GM19452 (cell line): ENCODE data around the gene USP40.

Experiments used
- ATAC-seq: cut with Tn5 transposase; IDR thresholded peaks from one replicate; pipeline ENCODE4 v1.9.1; 2021; ENCODE audit not compliant: unreplicated experiment

Gene USP40

DNA sequence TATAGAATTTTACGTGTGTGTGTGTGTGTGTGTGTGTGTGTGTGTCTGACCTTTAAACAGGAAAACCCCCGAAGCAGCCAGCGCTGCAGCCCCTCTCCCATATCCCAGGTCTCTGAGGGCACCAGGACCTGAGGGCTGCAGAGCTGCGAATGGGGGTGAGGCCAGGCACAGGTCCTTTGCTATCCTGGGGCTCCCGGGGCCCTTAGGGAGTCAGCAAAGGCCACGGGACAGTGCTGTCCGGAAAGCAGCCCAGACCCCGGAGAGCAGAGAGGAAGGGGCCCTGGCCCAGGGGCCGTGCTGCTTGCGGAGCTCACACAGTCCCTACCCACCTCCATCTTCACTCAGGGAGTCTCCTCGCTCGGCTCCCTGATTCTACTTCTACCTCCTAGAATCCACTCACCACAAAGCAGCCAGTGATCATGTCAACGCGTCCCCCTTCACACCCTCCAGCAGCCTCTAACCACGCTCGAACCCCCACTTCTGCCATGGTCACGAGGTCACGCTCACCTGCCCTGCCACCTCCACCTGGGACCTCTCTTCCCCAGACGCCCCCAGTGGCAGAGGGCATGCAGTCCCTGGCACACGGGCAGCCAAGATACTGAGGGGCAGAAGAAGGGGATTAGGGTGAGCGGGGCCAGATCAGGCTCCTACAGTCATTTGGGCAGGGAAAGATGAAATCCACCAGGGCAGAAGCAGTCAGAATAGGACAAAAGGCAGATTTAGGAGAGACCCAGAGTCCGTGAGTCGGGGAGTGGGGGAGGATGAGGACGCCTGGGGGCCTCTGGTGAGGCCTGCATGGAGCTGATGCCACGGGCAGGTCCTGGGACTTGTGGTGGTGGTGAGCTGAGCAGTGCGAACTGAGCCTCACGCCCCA lies 86.7 kb downstream of the USP40 start:
- no peak for ATAC-seq

DNA sequence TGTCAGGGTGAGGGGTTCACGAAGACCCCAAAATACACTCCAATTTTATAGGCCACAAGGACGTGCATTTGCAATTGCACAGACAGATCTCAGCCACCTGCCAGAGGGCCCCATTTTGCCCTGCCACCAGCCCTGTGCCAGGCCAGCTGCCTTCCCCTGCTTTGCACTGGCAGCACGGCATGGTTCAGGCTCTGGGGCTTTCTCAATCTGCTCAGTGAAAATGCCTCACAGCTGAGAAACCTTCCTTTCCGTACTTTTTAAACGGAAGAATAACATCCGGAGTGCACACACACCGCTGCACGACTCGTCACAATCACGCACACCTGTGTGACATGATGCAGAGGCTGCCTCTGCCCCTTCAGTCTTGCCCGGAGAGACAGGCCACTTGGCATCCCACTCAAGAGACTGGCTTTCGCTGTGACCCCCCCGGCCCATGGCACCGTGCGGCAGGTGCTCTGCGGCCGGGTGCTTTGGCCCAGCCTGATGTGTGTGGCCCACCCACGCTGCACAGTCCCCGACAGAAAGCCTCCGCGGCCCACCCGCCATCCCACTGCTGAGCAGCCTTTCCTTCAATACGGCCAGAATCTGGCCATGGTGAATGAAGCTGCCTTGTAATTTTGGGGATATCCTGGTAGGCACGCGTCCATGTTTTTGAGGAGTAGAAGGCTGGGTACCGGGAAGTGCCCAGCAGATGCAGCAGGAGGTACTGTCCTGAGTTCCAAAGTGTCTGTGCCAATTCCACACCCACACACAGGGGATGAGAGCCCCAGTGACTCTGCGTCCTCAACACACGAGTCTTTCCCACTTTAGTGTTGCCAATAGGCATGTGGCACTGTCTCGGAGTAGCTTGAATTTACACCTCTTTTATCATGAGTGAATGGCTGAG lies 88.8 kb downstream of the USP40 start:
- ATAC-seq, result no peak

DNA sequence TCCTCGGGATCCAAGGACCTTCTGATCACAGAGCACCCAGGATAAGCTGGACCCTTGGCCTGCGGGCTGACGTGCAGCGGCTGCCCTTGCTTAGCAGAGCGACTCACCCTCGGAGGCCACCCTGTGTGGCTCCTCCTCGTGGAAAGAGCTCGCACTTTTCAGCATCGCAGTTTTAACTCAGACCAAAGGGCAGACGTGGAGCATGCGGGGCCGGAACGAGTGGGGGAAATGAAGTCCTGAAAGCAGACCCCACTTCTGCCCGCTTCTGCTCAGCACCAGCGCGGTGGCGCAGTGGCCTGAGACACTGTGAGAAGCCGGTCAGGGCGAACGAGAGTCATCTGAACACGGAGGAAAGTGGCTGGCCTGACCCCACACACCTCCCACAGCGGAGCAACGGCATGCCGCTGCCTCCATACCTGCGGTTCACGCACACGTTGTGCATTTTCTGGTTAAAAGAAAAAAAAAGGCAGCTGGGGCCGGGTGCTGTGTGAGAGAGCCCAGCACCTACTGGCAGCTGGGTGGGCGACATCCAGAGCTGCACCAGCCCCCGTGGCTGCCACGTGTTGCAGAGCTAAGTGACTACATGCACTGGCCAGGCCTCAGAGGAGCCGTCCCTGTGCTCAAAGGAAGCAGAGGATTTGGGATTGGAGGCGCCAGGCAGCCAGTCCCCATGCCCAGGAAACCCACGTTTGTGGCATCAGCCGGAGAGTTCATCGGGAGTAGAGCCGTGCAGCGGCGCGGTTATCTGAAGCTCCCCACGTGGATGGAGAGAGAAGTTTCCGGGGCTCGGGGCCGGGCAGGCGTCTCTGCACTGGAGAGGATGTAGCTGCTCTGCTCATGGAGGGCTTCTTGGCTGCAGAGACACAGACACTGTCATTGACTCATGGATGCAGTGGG lies 89.7 kb downstream of the USP40 start:
- ATAC-seq, result no peak

DNA sequence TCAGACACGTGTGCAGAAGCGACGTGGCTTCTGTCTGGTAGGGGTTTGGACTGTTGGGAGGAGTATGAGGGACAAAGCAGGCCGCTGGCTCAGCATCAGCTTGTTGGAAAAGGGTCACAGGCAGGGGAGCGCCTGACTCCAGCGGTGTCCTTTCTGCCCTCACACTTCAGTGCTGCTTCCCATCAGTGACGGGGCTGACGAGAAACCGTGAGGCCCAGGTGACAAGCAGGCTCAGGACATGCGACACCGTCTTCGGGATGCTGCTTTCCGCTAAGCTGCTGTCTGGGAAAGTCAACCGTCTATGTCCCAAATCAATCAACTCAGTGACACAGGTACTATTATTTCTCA lies 90.5 kb downstream of the USP40 start:
- ATAC-seq, result no peak

DNA sequence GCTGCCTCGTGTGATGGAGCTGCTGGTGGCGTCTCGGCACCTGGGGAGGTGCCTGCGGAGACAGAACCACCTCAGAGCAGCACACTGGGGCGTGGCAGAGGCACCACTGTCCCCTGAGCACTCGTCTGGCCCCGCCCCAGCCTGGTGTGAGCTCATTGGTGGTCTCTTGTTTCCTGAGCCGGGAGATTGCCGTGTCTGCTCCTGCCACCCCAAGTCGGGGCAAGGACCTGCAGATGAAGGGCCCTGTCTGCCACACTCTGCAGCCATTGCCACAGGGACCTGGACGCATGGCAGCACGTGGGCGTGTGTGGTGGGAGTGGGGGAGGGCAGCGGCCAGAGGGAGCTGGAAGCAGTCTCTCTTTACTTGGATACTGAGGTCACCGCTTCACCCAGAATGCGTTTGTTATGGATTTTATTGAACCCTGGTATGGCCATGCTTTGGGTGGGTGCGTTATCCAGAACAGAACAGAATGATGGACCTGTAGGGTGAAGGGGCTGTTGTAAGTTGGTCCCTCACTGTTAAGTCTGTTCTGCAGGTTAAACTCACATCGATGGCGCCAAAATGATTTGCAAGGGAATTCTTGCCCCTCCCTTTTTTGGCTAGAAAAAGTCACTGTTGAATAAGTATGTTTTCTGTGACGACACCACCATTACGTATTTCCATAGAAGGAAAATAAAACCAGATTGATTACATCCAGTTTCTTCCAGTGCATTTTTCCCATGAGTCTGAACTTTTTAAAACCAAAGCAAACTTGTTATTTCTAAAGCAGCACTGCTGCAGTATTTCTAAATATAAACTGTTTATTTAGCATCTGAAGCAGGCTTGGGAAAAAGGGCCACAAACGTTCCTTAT lies 92.0 kb downstream of the USP40 start:
- no peak for ATAC-seq

DNA sequence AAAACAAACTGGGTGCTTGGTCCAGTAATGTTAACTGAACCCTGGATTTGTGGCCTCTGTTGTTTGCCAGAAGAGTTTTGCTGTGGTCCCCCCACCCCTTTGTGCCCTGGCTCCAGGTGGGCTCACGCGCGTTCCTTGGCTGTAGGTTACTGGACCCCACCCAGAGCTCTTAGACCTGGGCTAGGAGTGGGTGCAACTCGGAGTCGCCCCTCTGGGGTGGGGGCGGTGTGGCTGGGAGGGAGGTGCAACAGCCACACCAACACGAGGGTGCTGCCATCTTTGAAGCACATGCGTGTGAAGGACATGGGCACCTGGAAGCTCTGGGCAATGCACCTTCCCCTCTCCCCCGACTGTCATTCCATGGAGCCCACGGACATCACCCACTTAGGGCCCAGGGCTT lies 92.7 kb downstream of the USP40 start:
- ATAC-seq, result no peak

DNA sequence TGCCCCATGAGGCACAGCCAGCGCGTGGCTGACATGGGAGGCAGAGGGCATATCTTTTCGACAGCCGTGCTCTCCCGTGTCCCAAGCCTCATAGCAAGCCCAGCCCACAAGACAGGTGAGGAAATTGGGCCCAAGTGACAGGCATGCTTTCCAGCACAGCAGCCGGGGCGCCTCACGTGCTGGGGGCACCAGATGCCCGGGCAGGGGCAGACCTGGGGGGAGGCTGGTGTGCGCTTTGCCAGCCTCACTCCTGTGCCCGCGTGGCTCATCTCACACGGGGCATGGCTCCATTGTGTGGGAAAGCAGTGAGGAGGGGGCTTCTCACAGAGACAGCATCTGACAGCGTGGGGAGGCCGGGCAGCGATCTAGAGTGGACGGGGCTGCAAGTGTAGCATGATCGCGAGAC lies 93.2 kb downstream of the USP40 start:
- no peak for ATAC-seq

DNA sequence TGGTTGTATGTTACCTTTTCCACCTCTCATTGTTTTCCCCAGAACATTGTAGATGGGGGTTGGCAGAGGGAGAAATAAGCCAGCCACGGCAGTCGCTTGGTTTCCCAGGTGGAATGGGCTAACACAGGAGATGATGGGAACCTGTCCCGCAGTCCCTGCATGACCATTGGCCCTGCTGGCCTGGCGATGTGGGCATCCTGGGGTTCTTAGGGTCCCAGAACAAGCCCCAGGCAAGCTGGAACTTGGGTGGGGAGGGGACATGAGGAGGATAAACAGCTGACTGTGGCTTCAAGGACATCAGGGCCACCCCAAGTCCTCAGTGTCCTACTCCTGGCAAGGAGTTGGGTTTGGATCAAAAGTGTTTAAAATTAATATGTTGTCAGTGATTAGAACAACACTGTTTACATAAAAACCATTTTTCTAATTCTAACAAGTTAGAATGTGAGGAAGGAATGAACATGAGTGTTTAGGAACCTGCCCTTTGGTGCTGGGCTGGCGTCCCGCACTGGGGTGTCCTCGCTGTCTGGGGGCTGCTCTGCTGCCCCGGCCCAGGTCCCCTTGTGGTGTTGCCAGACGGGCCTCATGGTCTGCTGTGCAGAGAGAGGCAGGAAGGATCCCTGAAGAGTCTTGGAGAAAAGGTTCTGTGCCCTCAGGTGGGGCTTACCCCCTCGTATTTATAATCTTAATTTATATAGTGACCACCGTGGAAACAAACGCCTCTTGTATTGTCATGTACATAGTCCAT lies 95.1 kb downstream of the USP40 start:
- ATAC-seq, result no peak

DNA sequence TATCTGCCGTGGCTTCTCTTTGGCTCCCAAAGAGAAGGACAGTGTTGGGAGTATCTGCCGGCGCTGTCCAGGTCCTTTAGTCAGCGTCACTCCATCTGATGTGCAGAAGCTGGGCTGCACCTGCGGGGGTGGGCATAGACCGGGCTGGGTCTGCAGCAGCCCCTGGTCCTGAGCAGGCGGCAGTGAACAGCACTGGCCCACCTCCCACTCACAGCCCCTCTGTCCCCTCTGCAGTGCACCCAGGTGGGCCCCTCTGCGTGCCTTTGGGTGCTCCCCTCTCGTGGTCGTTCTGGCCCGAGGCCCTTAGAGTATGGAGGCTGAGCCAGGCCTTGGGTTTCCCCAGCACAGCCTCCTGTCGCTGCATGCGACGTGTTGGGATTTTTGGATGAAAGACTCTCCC lies 95.7 kb downstream of the USP40 start:
- ATAC-seq, result no peak

DNA sequence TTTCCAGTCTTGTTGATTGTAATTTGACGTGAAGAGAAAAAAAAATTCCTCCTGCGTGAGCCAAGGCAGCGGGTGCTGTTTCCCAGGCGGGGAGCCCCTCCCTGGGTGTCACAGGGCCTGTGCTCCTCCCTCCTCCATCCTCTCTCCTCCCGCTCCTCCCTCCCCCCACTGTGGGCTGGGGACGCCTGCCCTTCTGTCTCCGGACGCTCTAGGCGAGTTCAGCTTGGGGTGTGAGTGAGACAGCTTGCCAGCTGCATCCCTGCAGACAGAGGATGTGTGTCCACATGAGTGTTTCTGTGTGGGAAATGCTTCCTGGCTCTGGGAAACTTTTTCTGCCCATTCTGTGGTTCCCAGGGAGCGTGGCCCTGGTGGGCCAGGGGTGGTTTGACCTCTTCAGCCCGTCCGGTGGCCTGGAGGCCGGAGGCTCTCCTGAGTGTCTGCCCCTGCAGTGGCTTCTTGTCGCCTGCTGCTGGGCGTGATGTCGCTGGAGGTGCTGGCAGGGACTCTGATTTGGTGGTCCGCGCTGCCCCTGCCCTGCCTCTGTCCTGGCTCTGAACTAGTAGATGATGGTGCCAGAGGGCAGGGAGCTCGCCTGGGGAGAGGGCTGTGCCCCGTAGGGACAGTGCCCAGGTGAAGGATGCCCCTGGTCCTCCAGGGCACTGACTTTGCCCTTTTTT lies 96.4 kb downstream of the USP40 start:
- ATAC-seq, result no peak

DNA sequence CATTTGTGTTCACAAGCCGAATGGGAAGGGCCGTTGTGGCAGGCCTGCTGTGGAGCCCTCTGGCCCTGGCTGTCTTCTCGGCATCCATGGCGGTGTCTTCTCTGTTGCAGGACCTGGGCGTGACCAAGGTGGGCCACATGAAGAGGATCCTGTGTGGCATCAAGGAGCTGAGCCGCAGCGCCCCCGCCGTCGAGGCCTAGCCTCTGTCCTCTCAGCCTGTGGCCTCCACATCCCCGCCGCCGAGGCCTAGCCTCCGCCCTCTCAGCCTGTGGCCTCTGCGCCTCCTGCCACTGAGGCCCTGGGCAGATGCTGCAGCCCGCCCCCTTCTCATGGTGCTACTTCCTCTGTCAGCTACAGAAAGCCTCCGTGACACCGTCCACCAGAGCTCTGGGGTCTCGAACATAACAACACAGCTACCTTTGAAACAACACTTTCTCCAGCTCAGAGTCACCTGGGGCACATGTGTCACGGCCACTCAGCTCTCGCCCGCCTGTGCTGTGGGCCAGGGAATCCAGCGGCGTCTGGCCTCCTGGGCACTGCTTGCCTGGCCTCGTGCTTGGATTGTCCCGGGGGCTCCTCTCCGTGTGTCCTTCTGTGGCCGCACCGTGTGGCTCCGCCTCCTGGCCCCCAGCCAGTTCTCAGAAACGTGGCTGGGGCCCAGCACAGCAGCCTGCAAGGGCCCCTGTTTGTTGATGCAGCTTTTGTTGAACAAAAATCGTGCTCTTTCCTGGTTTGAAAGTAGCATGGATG lies 97.1 kb downstream of the USP40 start:
- ATAC-seq, result no peak

DNA sequence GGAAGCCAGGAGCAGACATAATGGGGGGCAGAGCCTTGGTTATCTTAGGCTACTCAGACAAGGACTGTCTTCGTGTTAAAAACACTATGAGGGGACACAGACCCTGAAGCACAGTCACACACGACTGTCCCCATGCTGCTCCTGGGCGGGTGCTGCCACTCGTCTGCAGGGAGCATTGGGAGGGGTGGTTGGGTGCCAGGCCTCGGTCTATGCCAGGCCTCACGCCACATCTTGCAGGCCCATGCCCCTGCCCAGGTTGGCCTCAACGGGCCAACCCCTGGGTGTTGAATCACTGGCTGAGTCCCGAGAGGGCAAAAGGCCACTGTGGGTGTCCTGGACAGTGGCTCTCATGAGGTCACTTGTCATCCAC lies 97.9 kb downstream of the USP40 start:
- no peak for ATAC-seq

DNA sequence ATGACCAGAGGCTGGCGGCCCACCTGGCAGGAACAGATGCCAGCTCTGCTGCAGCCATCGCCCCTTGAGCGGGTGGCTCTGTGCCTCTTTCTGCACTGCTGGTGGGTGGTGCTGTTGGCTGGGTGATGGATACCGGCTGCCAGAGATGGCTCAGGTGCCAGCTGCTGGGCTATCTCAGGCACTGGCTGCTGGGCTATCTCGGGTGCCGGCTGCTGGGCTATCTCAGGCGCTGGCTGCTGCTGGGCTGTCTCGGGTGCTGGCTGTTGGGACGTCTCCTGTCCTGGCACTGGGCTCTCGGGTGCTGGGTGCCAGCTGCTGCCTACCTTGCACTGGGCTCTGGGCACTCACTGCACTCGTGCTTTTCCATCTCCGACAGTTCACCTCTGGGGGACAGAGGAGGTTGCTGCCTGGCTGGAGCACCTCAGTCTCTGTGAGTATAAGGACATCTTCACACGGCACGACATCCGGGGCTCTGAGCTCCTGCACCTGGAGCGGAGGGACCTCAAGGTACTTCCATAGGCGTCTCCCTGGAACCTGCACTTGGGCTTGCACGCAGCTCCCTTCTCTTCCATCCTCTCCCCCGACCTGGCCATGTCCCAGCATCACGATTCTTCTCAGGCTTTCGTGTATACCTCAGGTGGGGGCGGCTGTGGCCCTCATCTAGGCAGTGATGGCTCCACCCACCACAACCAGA lies 98.4 kb downstream of the USP40 start:
- no peak for ATAC-seq

DNA sequence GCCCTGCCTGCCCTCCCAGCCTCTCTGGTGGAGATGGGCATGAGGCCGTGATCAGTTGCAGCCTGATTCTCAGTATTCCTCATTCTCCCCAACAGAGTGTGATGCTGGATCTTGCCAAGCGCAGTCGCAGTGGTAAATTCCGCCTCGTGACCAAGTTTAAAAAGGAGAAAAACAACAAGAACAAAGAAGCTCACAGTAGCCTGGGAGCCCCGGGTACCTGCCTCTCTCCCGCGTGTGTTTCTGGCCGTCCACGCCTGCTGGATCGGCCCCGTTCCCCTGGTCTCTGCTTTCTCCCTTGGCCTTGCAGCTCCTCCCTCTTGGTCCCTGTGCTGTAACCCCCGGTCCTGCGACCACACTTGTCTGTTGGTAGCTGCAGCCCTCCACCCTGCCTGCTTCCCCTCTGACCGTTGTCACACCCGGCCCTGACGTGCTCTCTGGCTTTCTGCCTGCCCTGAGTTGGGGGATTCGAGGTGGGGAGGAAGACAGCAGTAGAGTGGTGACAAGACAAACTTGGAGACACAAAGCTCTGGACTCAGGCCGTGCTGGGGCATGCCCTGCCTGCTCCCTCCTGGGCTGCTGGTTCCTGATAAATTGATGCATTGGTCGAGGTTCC lies 99.5 kb downstream of the USP40 start:
- no peak for ATAC-seq

DNA sequence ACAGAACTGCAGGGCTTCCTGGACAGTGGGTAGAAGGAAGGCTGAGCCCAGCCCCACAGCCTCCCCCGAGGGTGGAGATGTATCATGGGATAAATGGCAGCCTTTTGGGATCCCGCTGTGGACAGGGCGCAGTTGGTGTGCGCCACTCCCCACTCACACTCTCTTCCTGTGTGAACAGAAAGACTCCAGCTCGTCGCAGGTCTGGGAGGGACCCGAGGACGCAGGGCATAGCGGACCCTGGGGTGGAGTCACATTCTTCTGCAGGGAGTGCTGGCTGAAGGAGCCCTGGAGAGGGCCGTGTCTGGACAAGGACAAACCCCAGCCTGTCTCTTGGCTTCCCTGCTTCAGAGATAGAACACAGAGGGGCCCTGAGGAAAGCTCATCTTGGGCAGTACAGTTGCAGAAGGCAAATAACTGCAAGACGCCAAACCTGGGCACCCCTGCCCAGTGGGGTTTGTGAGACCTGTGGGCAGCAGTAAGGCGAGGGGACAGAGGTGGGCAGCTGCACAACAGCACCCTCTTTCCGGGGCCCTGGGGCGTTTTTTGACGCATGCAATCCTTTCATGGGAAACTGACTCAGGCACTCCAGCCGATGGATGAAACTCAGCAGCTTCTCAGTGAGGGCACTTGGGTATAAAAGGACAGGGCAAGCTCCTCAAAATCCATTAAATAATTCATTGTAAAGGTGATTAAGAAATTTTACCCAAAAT lies 101.9 kb downstream of the USP40 start:
- no peak for ATAC-seq

DNA sequence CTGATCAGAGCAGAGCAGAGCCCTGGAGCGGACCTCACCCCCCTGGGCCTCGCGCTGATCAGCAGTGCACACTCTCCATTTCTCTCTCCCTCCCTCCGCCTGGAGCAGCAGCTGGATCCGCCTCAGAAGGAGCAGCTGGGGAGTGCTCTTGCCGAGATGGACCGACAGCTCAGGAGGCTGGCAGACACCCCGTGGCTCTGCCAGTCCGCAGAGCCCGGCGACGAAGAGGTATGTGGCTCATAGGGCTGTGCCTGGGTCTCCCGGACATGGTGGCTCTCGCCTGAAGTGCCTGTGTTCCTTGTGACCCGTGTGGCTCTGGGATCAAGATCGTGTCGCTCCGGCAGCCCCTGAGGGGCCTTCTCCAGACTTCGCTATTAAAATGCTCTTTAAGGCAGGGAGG lies 102.5 kb downstream of the USP40 start:
- ATAC-seq, result no peak

DNA sequence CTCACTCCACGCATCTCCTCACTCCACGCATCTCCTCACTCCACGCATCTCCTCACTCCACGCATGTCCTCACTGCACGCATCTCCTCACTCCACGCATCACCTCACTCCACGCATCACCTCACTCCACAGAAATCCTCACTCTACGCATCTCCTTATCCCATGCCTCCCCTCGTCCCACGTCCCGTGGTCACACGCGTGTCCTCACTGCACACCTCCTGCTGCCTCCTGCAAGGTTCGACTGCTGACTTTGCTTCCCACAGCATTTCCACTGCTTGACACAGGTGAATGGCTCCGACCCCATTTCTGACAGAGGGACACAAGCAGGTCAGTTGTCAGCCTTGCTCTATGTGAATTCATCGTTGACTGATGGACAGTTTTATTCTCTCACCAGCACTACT lies 103.0 kb downstream of the USP40 start:
- no peak for ATAC-seq
